Measurements from ENCODE around the gene DAB2IP. TPM values are rescaled to one million over a fixed set of nuclear protein-coding genes. Genes with fewer than 3 reads are reported as not detected.

Gene DAB2IP
- total RNA-seq, 1 experiment from 2014 or later: 46.7 TPM

DNA sequence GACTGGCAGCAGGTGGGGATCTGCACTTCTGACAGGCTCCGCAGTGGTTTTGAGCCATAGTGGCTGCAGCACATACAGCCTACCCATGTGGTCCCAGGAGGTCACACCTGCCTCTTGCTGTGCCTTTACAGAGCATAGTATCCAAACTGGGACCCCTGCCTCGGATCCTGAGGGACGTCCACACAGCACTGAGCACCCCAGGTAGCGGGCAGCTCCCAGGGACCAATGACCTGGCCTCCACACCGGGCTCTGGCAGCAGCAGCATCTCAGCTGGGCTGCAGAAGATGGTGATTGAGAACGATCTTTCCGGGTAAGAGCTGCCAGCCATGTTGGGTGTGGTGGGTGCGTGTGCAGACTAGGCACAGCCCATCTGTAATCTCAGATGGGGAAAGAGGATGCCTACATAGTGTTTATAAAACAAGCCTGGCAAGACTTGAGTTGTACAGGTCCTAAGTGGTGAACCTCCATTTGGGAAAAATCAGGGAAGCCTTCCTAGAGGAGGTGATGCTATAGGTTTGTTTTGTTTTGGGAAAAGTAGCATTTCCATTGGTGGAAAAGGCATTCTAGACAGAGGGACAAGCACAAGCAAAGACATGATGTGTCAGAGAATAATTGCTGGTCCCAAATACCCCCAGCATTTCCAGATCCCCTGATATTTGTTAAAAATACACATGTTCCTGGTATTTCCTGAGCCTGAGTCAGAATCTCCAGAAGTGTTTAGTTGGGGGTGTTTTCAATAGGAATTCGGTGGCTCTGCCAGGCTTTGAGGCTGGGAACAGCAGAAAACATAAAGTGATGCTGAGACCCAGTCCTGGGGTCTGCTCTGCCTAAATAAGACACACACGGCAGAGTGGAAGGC, 119.2 kb downstream of the DAB2IP start:
- intact Hi-C loops (cut with micrococcal nuclease; ENCODE audit: unreplicated experiment): no loop called here
- CTCF ChIA-PET: no interaction called here
- no peak for DNase-seq

DNA sequence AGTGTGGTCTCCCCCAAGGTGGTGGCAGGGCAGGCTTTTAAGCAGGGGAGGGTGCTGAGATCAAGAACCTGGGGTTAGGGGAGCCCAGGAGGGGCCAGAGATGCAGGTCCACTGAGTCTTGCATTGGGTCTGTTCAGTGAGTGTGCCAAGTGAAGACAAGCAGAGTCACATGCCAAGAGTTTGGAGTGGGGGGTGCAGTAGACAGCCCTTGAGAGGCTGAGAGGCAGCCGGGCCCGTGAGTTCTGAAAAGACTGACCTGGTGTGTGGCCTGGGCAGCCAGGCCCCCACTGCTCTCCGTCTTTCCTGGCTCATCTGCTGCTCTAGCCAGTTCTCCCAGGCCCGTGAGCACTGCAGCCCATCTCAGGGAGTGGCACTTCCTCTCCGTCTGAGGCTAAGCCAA, 120.0 kb downstream of the DAB2IP start:
- intact Hi-C loops (cut with micrococcal nuclease; ENCODE audit: unreplicated experiment): no loop called here
- no peaks in the 10 kb centered on the region for H4K20me1 ChIP-seq (ENCODE audit: insufficient read depth)
- H3K27me3 ChIP-seq (ENCODE audit: insufficient read depth, low read depth): no peaks in the 10 kb centered on the region
- H3K9me3 ChIP-seq (ENCODE audit: insufficient read depth, low read depth): no peaks in the 10 kb centered on the region
- BruUV-seq (replicated peaks): no TSS peak
- DNase-seq: no peak
- H3K9me2 ChIP-seq (ENCODE audit: insufficient read depth): no peaks in the 10 kb centered on the region
- no peak overlapping the region for H3K4me3 ChIP-seq
- POLR2A ChIA-PET (ENCODE audit: unreplicated experiment): no interaction called here
- peaks cover 6% of the 10 kb centered on the region for H3K36me3 ChIP-seq (ENCODE audit: low read depth)
- H3K27ac ChIP-seq: no peak overlapping the region
- H3K79me2 ChIP-seq (ENCODE audit: low read depth): no peaks in the 10 kb centered on the region
- no peaks in the 10 kb centered on the region for H3K4me1 ChIP-seq (replicated peaks; ENCODE audit: insufficient read depth)
- CTCF ChIA-PET: no interaction called here
- no peak overlapping the region for H2AFZ ChIP-seq
- H3F3A ChIP-seq (ENCODE audit: insufficient read depth, low read depth): no peaks in the 10 kb centered on the region
- TF ChIP-seq, protein P1, sequence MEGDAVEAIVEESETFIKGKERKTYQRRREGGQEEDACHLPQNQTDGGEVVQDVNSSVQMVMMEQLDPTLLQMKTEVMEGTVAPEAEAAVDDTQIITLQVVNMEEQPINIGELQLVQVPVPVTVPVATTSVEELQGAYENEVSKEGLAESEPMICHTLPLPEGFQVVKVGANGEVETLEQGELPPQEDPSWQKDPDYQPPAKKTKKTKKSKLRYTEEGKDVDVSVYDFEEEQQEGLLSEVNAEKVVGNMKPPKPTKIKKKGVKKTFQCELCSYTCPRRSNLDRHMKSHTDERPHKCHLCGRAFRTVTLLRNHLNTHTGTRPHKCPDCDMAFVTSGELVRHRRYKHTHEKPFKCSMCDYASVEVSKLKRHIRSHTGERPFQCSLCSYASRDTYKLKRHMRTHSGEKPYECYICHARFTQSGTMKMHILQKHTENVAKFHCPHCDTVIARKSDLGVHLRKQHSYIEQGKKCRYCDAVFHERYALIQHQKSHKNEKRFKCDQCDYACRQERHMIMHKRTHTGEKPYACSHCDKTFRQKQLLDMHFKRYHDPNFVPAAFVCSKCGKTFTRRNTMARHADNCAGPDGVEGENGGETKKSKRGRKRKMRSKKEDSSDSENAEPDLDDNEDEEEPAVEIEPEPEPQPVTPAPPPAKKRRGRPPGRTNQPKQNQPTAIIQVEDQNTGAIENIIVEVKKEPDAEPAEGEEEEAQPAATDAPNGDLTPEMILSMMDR (conservative IDR thresholded peaks at IDR 0.05): no peak
- TF ChIP-seq EZH2 (IDR thresholded peaks at IDR 0.05; ENCODE audit: low read depth): no peak
- H3K4me2 ChIP-seq: no peak overlapping the region

More for the DNA sequence above, 119.2 kb downstream of the DAB2IP start:
- Histone ChIP-seq H3K9me2 (ENCODE audit: insufficient read depth) (no peaks in the 10 kb centered on the region), H3K4me3 (no peak overlapping the region), H2AFZ (no peak overlapping the region), H3K79me2 (ENCODE audit: low read depth) (no peaks in the 10 kb centered on the region), H3K36me3 (ENCODE audit: low read depth) (peaks cover 6% of the 10 kb centered on the region), H4K20me1 (ENCODE audit: insufficient read depth) (no peaks in the 10 kb centered on the region), H3K27me3 (ENCODE audit: insufficient read depth, low read depth) (no peaks in the 10 kb centered on the region), H3K4me1 (replicated peaks; ENCODE audit: insufficient read depth) (peaks cover 4% of the 10 kb centered on the region), H3K4me2 (no peak overlapping the region), H3F3A (ENCODE audit: insufficient read depth, low read depth) (0 out of 2 replicates have a peak, but pooled peaks cover 1% of the 10 kb centered on the region), H3K27ac (no peak overlapping the region), H3K9me3 (ENCODE audit: insufficient read depth, low read depth) (no peaks in the 10 kb centered on the region)
- POLR2A ChIA-PET (ENCODE audit: unreplicated experiment): no interaction called here
- no TSS peak for BruUV-seq (replicated peaks)
- TF ChIP-seq, protein P1 (conservative IDR thresholded peaks at IDR 0.05): no peak
- no peak for TF ChIP-seq EZH2 (IDR thresholded peaks at IDR 0.05; ENCODE audit: low read depth)

DNA sequence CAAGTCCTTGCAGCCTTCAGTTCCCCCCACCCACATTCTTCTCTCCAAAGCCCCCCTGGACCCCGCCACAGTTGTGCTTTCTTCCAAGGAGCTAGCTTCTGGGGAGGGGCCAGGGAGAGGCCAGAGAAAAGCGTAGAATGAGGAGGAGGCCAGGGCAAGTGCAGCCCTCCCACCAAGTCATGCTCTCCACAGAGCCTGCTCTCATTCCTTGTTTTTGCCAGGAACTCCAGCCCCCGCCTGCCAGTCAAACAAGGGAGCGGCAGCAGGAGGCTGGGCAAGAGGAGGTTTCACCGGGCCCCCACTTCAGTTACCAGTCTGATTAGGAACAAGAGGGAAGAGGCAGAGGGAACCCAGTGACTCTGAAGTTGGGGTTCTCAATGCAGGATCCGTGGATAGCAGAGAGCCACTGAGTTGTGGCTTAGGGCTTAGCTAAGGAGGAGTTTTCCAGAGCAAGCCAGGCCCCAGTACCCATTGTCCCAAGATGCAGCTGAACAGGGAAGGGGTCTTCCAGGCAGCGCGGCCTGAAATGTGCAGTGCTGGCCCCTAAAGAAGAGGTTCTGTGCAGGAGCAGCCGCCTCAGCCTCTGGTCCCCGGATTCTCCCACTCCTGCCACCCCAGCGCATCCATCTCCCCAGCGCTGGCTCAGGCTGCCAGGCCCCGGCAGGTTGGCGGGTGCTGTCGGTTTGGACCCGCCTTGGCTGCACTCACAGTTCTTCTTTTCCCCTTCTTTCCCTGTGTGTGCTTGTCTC, 120.6 kb downstream of the DAB2IP start:
- Histone ChIP-seq H3K79me2 (ENCODE audit: low read depth) (no peaks in the 10 kb centered on the region), H3K9me3 (ENCODE audit: insufficient read depth, low read depth) (no peaks in the 10 kb centered on the region), H3F3A (ENCODE audit: insufficient read depth, low read depth) (no peaks in the 10 kb centered on the region), H3K27ac (no peak overlapping the region), H3K27me3 (ENCODE audit: insufficient read depth, low read depth) (no peaks in the 10 kb centered on the region), H3K4me2 (no peak overlapping the region), H3K36me3 (ENCODE audit: low read depth) (no peaks in the 10 kb centered on the region; the same call in 1 of the 2 replicates), H3K4me1 (replicated peaks; ENCODE audit: insufficient read depth) (no peaks in the 10 kb centered on the region), H3K9me2 (ENCODE audit: insufficient read depth) (no peaks in the 10 kb centered on the region), H2AFZ (no peak overlapping the region), H3K4me3 (no peak overlapping the region), H4K20me1 (ENCODE audit: insufficient read depth) (no peaks in the 10 kb centered on the region)
- intact Hi-C loops (cut with micrococcal nuclease; ENCODE audit: unreplicated experiment): no loop called here
- BruUV-seq (replicated peaks): no TSS peak
- no peak for DNase-seq
- ChIA-PET CTCF (no interaction called here), POLR2A (ENCODE audit: unreplicated experiment) (no interaction called here)
- no peak for TF ChIP-seq EZH2 (IDR thresholded peaks at IDR 0.05; ENCODE audit: low read depth)
- TF ChIP-seq, protein P1 (conservative IDR thresholded peaks at IDR 0.05): no peak

All from PC-9 (cell line).